ENCODE results near the gene CCDC201.

Gene CCDC201, protein sequence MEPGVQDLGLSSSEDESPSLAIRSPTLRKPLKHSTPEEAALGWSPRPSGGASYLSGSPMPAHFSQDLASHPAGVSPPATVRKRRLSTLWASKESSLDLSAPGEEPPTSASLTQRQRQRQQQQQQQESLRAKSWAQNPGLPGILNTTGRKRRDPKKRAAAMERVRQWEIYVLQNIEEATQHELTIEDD

DNA sequence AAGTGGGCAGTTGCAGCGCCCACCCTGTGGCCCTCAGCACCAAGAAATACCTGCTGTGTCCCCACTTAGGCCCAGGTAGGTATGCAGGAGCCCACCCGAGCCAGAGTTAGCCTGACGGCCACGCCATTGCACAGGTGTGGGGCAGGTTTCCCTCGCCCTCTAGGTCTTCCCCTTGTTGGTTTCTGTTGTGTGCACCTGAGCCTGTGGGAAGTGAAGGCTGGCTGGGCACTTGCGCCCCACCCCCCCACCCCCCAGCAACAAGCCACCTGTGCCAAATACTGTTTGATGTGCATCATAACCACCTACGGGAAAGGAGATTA, at the start of gene CCDC201:
Gene CCDC201 (minus strand): TSS at position 48 of the 320 bp plus-strand sequence. CDS start 75 bp downstream, outside the sequence.
- DNase-seq, result no peak

DNA sequence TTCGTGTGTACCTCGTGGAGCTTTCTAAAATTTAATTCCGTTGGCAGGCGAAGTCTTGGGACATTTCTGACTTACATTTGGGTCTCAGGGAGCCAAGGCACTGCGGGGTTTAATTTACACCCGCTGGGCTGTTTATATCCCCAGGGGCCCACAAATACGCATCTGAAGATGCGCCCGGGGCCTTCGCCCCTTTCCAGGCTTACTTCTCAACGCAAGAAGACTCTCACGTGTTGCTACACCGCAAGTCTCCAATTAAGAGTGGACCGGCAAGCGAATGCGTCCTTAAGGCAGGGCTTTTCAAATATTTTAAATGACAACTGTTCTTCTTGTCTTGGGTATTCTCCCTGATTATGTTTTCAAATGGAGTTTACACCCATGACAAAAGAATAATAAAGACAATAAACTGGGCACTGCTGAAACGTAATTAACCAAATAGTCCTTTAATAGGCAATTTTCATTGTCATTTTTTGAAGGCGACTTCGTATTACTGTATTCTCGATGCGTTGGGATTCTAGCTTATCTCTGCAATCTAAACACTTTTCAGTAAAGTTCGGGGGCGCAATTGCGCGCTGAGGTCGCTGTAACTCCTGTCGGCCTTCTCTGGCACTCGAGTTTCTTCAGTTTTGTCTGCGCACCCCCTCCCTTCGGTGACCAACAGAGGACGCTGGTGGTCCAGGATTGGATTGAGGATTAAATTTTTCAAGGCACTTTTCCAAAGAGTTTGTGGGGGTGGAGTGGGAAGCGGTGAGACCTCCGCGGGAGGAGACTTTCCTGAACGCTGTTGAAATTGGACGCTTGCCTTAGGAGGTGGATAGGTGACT, 49.0 kb upstream of the CCDC201 start:
- peak; percentile 73 for DNase-seq

DNA sequence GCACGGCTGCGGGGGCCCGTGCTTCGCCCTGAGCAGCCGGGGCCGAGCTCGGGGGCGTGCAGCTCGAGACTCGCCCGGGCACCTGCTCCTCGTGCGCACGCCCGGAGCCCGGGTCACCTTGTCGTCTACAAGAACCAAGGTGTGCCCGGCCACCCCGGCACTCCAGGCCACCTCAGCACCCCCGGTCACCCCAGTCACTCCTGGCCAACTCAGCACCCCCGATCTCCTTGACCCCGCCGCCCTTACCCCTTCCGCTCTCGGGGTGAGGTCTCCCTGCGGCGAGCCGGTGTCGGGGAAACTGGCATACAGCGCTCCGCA, 48.5 kb upstream of the CCDC201 start:
- no peak for DNase-seq

DNA sequence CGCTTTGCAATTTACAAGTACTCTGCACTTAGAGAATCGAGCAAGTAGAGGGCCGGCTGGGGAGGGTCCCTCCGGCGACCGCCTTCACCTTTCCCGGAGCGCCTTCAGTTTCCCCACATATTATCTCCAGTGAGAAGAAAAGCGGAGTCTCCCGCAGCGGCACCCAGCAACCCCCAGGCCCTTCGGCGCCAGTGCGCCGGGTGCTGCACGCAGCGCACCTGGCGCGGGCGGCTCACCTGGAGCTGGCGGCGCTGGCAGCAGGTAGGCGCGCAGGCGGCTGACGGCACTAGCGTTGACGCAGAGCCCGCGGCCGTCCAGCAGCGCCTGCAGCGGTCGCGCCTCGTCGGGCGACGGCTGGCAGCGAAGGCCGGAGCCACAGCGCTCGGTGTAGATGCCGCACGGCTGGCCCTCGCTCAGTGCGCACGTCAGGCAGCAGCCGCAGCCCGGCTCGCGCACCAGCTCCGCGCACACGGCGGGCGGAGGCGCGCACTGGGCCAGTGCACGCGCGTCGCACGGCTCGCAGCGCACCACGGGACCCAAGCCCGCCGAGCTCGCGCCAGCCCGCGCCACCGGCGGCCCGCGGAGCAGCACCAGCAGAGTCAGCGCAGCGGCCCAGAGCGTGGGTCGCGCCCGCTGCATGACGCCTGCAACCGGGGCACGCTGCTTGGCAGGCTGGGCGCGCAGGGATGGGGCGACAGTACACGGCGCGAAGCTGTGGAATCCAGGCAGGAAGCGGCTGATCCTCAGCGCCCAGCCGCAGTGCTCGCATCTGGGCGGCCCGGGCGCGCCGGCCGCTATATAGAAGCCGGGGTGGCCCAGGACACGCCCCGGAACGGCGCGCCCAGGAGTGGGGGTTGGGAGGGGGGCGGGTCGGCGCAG, 47.9 kb upstream of the CCDC201 start, which contains the start of gene IGFBP3:
Gene IGFBP3 (minus strand): TSS at position 771 of the 879 bp plus-strand sequence. CDS start 132 bp downstream, at position 639.
- peak; percentile 85 for DNase-seq

DNA sequence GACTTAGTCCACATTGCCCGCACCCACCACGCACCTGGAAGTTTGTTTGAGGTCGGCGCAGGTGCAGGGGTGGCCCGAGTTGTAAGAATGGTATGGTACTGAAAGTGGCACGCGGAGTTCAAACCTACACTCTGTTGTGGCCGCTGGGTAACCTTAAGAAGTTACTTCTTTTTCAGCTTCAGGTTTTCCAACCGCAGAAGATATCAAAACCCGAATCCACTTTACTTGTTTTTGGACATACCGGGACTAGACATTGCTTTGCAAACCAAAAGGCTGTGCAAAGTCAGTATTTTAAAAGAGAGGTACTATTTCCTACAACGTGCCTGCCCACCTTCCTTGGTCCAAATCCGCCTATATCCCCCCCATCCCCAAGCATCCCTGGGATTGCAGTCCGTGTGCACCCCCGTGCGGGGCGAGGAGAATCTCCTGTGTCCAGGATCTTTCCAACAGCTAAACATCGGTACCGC, 47.1 kb upstream of the CCDC201 start:
- DNase-seq, result peak; percentile 45

DNA sequence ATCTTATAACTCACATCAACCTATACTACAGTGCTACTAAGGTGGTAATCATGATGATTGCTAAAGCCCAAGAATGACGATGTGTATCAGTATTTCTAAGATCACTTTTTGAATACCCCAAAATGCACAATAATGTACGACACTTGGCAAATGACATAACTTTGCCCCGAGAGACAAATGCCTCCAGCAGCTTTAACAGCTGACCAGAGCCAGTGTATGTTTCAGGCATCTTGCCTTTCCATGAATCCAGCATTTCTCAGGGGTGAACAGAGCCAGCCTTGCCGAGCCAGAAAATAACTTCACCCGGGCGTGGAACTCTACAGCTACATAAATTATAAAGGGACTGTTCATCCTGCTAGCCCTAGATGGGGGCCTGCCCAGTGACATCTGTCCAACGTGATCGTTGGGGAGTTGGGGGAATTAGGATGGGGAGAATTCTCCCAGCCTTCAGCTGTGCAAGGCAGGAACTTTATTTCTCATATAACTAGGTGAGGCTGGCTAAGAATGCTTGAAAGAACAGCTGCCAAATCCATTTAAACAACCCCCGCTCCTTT, 46.4 kb upstream of the CCDC201 start:
- no peak for DNase-seq

DNA sequence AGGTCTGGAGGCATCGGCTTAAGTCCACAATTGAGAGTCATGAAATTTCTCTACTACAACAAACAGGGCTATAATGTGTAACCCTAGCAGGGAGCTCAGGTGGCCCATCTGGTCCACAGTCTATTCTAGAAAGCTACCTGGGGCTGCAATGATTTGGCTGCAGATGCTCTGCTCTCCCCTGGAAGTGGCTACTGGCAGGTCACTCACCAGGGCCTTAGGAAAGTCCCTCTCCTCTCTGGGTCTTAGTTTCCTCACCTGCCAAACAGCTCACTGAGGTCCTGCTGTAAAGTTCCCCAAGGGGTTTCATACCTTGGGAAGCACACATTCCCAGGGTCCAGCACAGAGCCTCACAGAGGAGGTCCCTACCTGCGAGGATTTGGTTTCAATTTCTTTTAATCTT, 45.7 kb upstream of the CCDC201 start:
- DNase-seq, result no peak

DNA sequence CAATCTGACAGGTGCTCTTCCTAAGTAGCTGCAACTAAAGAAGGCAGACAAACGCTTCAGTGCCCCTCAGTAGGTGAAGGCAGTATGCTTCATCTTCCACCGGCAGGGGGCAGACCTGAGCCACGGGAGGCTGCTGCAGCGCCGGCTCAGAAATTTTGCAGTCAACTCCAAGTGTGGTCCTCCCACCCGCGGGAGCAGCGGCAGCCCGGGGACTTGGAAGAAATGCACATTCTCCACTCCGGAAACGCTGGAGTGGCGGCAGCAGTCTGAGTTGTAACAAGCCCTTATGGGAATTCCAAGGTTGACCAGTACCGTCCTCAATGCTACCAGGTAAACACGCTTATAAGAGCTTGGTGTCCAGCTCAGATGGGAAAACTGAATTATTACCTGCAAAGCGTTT, 44.8 kb upstream of the CCDC201 start:
- peak; percentile 71 for DNase-seq

DNA sequence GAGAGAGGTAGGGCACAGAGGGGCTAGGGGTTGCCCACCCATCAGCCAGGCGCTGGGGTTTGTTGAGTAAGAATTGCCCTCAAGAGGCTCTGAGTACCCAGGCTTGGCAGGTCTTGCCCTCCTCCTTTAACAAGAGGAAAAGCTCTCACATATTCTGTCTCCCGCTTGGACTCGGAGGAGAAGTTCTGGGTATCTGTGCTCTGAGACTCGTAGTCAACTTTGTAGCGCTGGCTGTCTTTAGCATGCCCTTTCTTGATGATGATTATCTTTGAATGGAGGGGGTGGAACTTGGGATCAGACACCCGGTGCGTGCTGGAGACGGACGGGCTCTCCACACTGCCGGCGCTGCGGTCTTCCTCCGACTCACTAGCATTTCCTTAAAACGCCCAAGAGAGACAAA, 44.2 kb upstream of the CCDC201 start:
- DNase-seq, result no peak

DNA sequence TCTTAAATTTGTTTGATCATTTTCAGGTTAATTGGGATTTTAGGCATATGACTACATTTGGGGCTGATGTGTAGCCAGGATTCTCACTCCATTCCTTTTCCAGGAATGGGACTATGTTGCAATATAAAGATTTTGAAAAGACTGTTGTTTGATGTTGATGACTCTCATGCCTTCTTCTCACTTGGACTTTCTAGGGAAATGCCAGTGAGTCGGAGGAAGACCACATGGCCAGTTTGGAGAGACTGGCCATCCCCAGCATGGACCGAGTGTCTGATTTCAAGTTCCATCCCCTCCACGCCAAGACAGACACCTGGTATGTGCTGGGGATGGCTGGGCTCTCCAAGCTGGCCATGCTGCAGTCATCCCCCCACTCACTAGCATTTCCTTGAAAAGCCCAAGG, 42.7 kb upstream of the CCDC201 start:
- DNase-seq, result no peak

DNA sequence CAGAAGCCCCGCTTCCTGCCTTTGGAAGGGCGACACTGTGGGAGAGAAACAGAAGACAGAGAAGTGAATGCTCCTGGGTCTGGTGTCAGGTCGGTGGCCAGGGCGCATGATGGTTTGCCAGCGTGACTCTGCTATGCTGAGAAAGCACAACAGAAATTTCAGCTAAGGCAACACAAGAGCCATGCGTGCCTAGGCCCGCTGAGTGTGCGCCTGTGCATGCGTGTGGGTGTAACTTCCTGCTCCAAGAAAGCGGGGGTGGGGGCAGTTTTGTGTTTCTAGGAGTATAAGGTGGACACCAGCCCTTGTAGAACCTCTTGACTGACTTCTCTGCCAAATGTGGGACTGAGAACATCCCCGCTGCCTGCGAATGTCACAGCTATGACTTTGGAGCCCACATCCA, 42.0 kb upstream of the CCDC201 start:
- DNase-seq, result no peak

DNA sequence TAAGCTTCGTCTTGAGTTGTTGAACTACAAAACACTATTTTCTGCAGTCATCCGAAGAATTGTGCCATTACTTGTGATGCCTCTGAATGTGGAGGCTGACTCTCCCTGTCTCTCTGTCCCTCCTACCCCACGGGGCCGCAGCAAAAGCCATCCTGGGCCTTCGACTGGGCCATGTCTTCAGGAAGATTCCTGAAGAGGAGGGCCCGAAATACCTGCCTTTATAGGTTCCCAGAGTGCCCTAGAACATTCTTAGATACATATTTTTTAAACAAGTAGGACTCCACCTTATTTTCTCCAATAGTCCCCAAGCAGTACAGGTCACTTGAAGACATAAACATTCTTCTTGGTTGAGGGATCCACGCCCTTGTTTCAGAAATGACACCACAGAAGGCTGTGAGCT, 40.1 kb upstream of the CCDC201 start:
- DNase-seq, result no peak

DNA sequence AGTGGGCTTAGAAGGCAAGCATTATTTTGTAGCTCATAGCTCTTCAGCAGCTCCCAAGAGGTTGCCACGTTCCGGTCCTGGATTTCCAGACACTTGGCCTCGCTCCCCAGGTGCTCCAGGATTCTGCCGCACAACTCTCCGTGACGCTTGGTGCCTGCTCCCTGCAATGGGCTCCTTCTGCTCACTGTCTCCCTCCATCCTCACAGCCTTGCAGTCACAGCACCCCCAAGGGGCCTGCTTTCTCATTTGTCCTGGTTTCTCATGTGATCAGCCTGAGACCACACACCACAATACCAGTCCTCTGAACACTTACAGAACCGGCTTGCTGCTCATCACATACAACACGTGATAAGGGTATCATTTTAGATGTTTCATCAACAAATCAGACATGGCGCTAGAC, 38.4 kb upstream of the CCDC201 start:
- no peak for DNase-seq

DNA sequence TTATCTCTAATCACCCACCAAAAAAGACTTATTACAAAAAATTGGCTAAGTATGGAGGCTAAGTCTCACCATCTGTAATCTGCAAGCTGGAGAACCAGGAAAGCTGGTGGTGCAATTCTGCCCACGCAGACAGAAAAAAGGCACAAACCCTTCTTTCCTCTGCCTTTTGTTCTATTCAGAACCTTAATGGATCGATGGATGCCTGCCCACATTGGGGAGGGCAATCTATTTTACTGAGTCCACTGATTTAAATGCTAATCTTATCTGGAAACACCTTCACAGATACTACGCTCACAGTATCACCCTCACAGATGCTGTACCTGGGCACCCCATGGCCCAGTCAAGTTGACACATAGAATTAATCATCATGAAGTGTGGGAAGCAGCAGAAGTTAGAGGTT, 38.0 kb upstream of the CCDC201 start:
- DNase-seq, result no peak

DNA sequence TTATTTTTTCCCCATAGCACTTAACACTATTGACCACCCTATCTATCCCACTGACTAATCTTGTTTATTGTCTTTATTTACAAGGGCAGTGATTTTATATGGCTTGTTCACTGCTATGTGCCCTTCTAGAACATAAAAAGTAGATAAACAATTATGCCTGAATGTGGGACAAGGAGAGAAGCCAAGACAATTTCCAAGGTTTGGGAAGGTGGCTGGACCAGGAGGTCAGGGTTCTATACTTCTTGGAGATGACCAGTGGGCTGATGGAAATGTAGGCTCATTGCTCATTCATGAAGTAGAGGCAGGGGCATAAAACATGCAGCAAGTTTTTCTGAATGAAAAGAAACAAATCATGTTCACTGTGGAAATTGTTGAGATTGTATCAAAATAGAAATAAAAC, 36.7 kb upstream of the CCDC201 start:
- no peak for DNase-seq

DNA sequence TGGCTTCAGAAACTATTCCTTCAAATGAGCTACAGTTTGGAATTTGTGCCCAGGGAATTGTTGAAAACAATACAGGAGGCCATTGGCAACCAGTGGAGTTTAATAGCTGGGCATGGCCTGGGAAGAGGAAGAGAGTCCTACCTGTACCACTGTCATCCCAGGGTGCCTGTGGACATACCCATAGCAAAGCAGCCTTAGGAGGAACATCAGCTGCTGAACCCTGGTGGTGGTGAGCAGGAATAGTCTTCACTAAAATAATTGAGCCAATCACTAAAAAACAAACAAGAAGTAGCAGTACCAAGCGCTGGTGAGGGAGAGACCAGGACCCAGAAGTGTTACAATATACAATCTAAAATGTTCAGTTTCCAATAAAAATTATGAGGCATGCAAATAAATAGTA, 29.9 kb upstream of the CCDC201 start:
- no peak for DNase-seq

DNA sequence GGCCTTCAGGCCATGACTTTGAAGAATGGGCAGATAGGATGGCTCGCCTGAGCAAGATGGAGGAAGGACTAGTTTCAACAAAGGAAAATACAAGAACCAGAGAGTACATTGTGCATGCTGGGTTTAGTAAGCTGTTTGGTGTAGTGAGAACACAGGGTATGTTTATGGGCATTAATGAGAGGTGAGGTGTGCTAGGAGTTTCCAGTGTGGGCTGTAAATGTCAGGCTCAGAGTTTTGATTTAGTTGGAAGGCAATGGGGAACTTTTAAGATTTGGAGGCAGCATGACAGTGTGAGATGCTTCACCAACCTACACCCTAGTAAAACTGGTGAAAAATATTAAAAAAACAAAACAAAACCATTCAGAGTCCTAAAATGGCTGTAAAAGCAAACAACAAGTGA, 28.7 kb upstream of the CCDC201 start:
- no peak for DNase-seq

DNA sequence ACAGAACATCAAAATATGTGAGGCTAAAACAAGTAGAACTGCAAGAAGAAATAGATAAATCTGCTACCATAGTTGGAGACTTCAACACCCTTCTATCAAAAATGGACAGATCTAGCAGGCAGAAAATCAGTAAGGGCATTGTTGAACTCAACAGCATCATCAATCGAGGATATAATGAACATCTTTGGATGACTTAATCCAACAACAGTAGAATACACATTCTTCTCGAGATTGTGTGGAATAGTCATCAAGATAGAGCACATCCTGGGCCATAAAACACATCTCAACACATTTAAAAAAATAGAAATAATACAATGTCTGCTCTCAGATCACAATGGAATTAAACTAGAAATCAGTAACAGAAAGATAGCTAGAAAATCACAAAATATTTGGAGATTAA, 25.3 kb upstream of the CCDC201 start:
- DNase-seq, result no peak

DNA sequence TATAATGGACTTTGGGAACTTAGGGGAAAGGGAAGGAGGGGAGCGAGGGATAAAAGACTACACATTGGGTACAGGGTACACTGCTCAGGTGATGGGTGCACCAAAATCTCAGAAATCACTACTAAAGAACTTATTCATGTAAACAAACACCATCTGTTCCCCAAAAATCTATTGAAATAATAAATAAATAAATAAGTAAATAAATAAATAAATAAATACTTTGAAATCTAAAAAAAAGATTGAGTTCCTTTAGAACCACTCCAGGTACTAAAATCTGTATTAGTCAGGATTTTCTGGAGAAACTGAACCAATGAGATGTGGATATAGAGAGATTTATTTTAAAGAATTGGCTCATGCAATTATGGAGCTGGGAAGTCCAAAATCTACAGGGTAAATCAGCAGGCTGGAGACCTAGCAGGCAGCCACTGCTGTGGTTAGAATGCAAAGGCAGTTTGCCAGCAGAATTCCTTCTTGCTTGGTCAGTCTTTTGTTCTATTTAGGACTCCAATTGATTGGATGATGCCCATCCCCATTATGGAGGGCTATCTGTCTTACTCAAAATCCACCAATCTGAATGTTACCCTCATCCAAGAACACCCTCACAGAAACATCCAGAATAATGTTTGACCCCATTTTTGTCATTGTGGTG, 24.3 kb upstream of the CCDC201 start:
- DNase-seq, result no peak

DNA sequence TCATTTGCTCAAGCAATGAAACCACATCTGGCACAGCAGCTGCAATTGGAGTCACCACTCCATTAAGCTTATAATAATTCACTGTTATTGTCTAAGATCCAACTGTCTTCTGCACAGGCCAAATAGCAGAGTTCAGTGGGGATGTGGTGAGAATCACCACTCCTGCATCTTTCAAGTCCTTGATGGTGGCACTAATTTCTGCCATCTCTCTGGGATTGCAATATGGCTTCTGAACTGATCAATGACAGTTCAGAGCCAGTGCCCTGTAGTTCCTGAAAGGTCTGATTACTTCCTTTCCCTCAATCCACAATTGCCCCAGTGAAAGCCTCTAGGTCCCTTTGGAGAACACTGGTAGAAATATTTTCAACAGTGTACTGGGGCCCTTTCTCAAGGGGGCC, 21.8 kb upstream of the CCDC201 start:
- DNase-seq, result no peak

DNA sequence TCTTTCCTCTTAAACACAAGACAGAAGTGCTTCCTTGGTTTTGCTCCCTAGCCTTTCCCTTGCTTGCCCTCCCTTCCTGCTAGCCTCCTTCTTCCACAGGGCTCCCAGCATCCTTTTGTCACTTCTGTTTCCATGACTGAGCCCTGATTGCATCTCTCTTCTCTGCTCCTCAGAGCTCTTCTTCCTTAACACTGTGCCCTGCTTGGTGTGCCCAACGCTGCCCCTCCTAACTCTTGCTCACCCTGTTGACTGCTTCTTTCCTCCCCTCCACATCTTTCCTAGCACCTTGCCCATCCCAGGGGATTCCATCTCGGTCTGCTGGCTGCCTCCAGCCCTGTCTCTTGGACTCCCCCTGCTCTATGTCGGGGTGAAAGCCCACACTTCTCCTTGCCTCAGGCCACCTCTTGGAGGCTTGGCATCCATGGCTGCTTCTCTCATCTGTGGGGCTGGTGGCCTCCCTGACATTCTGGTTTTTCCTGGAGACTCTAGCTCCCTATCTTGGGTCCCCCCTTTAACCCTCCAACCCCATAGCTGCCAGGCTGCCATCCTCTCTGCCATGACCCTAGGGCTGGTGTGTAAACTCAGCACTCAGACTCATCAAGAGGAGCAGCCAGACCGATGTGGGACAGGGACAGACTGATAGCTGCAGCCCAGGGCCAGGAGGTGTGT, 21.2 kb upstream of the CCDC201 start:
- DNase-seq, result no peak

DNA sequence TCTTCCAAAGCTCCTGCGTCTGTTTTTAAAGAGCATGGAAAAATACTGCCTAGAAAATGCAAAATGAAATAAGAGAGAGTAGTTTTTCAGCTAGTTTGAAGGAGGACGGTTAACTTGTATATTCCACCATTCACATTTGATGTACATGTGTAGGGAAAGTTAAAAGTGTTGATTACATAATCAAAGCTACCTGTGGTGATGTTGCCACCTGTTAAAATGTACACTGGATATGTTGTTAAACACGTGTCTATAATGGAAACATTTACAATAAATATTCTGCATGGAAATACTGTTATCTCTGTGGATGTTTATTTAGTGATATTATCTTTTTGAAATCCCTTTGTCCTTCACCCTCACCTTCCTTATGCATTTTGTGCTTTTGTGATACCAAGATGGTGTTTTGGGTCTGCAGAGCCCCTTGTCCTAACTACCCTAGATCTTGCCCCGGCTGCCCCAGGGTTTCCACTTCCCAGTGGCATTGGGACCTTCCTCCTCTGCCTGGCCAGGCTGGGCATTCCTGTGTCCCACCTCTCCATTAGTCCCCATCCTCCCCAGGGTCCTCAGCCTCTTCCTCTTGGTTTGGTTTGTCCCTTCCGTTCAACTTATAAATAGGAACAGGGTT, 20.6 kb upstream of the CCDC201 start:
- no peak for DNase-seq
